Liver (tissue), 3 donors: ENCODE measurements around the gene TRIP12.
"Not testable (repeated sequence)": the region's sequence is repeated elsewhere in the genome, so short reads cannot be mapped to it uniquely, and the experiment has no call there.

Source experiments
- CTCF ChIP-seq: fragments of 150-350 bp; IDR thresholded peaks from 2 replicates; pipeline ENCODE4 v1.5.1; 2017; ENCODE audit warnings: improper control_type of control experiment, low read depth, low read length; ENCODE audit not compliant: missing input control
- EGR1 ChIP-seq, 2 donors: IDR thresholded peaks; 2 replicates each; pipeline ENCODE4 v1.6.1; 2016 to 2018; ENCODE audit warnings: antibody characterized with exemption in 2 of 2, low read depth in 2 of 2
- FOXA1 ChIP-seq: IDR thresholded peaks from 2 replicates; pipeline ENCODE4 v1.6.1; 2016; ENCODE audit warnings: antibody characterized with exemption
- GABPA ChIP-seq, 2 donors: IDR thresholded peaks in 1 of 2; conservative IDR thresholded peaks in 1 of 2; 2 replicates each; pipeline ENCODE4 v1.6.1; 2016; ENCODE audit warnings: antibody characterized with exemption in 2 of 2, mild to moderate bottlenecking in 1 of 2, moderate library complexity in 1 of 2
- HNF4A ChIP-seq, 2 donors: conservative IDR thresholded peaks; 2 replicates each; pipeline ENCODE4 v1.6.1; 2016; ENCODE audit warnings: antibody characterized with exemption in 2 of 2, mild to moderate bottlenecking in 2 of 2
- MAX ChIP-seq: IDR thresholded peaks from 2 replicates; pipeline ENCODE4 v1.6.1; 2016; ENCODE audit warnings: antibody characterized with exemption
- ZBTB33 ChIP-seq: IDR thresholded peaks from 2 replicates; pipeline ENCODE4 v1.6.1; 2016; ENCODE audit warnings: antibody characterized with exemption
- donor health status: healthy.
- donor health status: healthy.

- not testable (repeated sequence) for TF ChIP-seq CTCF; ZBTB33; HNF4A (conservative IDR thresholded peaks at IDR 0.05); EGR1 (IDR thresholded peaks at IDR 0.05; ENCODE audit: low read depth in 2 of 2); FOXA1; MAX; GABPA (IDR thresholded peaks at IDR 0.05 in 1 of 2, conservative IDR thresholded peaks at IDR 0.05 in 1 of 2)
These were observed 179.1 kb downstream of the TRIP12 start for GRCh38 chr2:229742691-229743090.
